A673 (cell line): Measurements from ENCODE around the gene ZFPM1.

Experiments used
- CTCF ChIP-seq: fragments of 300-800, 200-600 bp; sonication (generic); conservative IDR thresholded peaks from 2 replicates; pipeline ENCODE4 v1.5.1; 2017; ENCODE audit warnings: low read depth, mild to moderate bottlenecking, antibody characterized with exemption, low read length, moderate library complexity, mixed read lengths
- EZH2 ChIP-seq: fragments of 200-600 bp; sonication (generic); IDR thresholded peaks from 2 replicates; pipeline ENCODE4 v1.6.1; 2017; ENCODE audit warnings: borderline replicate concordance, low read depth, mild to moderate bottlenecking, mixed read lengths, antibody characterized with exemption, low read length; ENCODE audit not compliant: poor library complexity, severe bottlenecking

- TF ChIP-seq CTCF: no peak
- no peak for TF ChIP-seq EZH2
Observed at GRCh38 chr16:88465387-88465983, 12.4 kb downstream of the ZFPM1 start.
